Dermis microvascular lymphatic vessel endothelial cell (primary cell): ENCODE results near the gene TBX3. TPM values are rescaled to one million over a fixed set of nuclear protein-coding genes. Genes with fewer than 3 reads are reported as not detected.
A peak's percentile ranks its signal among the peaks of the same experiment; 100 is the strongest.
"Not testable (repeated sequence)": the region's sequence is repeated elsewhere in the genome, so short reads cannot be mapped to it uniquely, and the experiment has no call there.

ENCODE experiments used
- DNase-seq, 2 donors: peaks; one replicate each; pipeline versions ENCODE4 v3.0.0 to v3.0.0-alpha.2; 2010; ENCODE audit warnings: low read depth in 2 of 2
- total RNA-seq: library from RNA; depleted of rRNA; stranded (reverse); fragments of >200 nt; gene quantifications from 2 replicates; pipeline ENCODE4 v1.2.1, GENCODE V29; 2014

The TBX3 gene
- total RNA-seq = 0.89 and 1.4 TPM in 2 replicates

DNA sequence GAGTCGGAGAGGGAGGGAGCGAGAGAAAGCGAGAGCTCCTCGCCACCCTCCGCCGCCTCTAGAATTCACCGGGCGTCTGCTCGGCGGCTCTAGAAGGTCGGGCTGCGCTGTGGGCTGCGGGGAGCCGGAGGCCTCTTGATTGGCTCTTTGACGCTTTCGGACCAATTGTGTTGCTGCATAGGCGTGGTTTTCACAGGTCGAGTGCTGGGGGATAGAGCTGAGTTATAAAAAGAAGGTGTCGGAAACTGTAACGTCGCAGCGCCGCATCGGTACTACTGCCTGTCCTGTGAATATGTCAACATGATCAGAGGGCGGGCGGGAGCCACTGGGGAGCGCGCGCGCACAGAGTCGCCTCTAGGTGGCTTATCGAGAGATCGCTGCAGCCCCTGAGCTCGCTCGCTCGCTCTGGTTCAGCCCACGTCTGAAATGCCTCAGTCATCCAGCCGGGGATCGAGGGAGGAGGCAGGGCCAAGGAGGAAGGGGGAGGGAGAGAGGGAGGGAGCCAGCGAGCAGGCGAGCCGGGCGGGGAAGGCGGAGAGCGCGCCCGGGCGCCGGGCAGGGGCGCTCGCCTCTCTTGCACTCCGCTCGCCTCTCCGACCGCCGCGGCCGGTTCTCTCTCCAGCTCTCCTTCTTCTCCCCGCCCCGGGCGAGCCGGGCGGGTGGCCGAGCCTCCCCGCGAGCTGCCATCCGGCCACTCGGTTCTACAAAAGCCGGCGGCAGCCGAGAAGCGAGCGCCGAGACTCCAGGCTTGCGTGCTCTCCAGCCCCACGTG is at the start of gene TBX3:
TBX3 (minus strand) TSS at position 78 of the 772 bp plus-strand sequence. CDS start 975 bp downstream, outside the sequence.
- peak; percentile 85 to 97 for DNase-seq

- DNase-seq = no peak
Observed at GRCh38 chr12:114732426-114733030, 48.6 kb upstream of the TBX3 start.

DNA sequence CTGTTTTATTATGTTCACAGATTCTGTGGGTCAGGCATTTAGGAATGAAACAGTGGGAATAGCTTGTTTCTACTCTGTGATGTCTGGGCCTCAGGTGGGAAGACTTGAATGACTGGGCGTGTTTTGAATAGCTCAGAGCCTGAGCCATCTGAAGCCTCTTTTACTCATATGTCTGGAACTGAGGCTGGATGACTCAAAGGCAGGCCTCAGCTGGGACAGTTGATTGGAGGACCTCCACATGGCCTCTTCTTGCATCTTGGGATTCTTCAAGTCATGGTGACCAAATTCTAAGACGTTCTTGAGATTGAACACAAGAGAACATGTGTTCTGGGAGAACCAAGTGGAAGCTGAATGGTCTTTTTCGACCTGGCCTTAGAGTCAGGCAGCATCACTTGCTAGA is 45.8 kb upstream of the TBX3 start:
- DNase-seq = no peak

DNA sequence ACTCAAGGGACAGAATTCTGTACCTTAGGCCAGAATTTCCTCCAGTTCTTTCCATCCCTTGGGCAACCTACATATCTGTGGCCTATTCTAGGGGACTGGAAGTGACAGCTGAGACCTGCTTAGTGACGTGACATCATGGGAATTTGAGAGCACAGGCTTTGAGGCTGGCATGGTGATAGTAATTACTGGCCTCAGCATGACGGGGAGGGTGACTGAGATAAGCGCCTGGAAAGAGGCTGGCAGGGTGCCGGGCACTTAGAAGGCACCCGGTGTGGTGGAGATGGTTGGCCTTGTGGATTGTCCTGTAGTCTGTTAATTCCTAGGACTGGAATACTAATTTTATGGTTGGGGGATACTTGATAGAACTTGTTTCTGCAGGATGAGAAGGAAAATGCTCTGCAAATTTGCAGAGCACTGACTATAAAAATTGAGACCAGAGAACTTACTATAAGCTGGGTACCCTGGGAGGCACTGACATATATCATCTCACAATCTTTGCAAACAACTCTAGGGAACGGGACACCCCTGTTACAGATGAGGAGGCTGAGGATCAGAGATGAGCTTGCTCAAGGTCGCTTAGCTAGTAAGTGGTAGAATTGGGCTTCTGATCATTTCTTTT is 42.2 kb upstream of the TBX3 start:
- DNase-seq = no peak

DNA sequence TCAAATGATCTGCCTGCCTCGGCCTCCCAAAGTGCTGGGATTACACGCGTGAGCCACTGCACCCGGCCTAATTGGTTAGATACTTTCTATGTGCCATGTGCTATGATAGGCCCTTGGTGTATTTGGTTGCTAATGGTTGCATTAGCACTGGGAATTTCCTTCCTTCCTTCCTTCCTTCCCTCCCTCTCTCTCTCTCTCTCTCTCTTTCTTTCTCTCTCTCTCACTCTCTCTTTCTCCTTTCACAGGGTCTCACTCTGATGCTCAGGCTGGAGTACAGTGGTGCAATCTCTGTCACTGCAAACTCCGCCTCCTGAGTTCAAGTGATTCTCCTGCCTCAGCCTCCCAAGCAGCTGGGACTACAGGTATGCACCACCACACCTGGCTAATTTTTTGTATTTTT is 38.2 kb upstream of the TBX3 start:
- not testable (repeated sequence) for DNase-seq

DNA sequence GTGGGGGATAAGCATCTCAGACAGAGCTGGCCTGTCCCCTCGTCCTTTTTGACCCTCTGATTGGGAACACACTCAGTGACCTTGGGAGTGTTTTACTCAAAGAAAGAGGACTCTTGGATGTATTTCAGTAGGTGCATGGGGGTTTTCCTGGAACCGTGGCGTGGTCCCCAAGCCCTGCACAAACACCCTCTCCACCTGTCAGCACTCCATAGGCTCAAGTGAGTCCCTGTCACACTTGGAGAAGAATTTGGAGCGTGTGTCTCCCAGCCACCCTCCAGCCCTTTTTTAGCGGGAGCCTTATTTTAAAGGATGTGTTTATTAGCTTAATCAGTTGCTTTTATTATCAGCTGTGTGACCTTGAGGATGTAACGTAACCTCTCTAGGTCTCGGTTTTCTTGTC is 37.3 kb upstream of the TBX3 start:
- DNase-seq = no peak

DNA sequence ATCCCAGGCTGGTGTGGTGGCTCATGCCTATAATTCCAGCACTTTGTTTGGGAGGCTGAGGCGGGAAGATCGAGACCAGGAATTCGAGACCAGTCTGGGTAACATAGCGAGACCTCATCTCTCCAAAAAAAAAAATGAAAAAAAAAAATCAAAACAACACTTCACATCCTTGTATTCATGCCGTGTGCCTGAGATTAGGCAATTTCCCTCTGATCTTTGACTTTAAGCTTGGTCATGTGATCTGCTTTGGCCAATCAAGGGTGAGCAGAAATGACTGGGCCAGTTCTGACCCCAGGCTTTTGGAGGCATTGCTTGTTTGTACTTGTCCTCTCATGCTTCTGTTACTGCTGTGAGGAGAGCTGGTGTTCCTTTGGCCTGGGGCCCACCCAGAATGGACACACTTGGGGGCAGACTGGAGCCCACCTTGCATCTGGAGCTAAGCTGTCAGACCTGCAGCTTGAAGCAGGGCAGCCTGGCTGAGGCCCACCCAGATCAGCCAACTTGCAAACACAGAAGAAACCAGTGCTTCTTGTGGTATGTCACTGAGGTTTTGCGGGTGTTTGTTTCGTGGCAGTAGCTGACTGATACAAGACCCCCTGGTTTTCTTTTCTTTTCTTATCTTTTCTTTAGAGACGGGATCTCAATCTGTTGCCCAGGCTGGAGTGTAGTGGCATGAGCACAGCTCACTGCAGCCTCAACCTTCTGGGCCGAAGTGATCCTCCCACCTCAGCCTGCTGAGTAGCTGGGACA is 29.7 kb upstream of the TBX3 start:
- DNase-seq = no peak

GRCh38 chr12:114711689-114712152 is 27.7 kb upstream of the TBX3 start:
- no peak for DNase-seq

- DNase-seq = no peak
Observed at GRCh38 chr12:114710151-114710550, 26.2 kb upstream of the TBX3 start.

- no peak for DNase-seq
Observed at GRCh38 chr12:114709112-114709511, 25.1 kb upstream of the TBX3 start.

DNA sequence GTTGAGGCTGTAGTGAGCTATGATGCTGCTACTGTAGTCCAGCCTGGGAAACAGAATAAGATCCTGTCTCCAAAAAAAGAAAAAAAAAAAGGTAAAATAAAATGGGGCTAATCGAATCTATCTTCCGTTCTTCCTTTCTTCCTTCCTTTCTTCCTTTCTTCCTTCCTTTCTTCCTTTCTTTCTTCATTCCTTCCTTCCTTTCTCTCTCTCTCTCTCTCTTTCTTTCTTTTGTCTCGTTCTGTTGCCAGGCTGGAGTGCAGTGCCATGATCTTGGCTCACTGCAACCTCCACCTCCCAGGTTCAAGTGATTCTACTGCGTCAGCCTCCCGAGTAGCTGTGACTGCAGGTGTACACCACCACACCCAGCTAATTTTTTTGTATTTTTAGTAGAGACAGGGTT is 24.6 kb upstream of the TBX3 start:
- not testable (repeated sequence) for DNase-seq

DNA sequence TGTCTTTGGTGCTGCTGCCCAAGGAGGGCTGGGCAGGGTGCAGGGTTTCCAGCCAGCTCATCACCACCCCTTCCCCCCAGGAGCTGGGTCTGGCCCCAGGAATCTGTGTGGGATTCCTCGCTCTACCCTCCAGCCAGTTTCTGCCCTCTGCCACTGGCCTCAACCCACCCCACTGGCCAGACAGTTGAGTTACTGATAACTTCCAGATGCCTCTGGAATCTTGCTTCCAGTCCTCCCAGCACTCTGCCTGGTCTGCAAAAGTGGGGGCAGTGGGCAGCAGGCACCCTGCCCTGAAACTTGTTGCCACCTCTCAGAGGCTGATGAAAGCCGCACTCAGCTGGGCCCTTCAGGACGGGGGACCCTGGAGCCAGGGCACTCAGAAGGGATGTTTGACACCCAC is 20.1 kb upstream of the TBX3 start:
- no peak for DNase-seq

DNA sequence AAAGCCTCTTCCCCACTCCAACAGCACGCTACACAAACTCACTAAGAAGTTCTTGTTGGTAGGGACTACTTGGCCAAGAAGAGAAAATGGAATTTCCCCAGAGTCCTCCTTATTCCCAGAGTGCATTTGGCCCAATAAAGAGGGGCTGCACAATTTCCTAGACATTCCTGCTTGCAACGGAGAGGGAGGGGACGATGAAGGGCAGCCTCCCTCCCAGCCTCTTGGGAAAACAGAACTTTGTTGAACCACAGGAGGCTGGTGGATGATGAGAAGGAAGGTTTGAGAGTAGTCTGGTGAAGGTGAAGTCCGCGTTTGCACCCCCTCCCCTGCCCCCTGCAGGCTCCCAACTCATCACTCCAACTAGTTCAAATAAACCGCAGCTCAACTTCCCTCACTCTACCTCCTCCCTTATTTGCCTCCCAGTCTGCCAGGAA is 19.1 kb upstream of the TBX3 start:
- DNase-seq = no peak

DNA sequence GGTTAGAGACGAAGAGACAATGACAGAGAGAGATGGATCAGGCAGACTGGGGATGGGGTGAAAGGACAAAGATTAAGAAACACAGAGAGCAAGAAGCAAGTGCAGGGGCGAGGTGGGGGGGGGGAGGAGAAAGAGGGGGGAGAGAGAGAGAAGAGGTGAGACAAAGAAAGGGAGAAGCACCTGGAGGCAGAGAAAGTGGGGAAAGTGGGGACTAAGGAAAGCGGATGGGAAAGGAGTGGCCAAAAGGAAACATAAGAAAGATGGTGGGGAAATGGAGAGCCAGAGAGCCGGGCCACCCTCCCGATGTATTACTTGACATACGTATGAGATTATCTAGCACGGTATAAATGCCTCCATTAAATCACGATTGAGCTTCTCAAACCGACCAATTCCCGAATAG is 18.5 kb upstream of the TBX3 start:
- no peak for DNase-seq

DNA sequence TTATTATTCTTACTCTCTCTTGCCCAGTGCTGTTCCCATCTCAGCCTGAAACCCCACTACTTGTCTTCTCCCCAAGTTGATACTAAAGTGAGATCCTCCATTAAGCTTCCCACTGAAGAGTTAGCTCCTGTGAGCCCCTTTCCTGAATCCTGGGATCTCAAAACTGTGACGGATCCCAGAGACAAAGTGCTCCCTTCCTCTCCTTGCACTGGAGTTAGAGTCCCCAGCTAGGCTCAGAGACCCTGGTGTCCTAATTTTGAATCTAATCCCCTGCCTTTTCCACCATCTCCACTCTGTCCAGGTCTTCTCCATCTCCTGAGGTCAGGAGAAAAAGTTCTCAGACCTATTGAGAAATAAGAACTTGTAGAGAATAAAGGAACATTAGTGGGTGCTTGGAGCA is 17.6 kb upstream of the TBX3 start:
- no peak for DNase-seq

DNA sequence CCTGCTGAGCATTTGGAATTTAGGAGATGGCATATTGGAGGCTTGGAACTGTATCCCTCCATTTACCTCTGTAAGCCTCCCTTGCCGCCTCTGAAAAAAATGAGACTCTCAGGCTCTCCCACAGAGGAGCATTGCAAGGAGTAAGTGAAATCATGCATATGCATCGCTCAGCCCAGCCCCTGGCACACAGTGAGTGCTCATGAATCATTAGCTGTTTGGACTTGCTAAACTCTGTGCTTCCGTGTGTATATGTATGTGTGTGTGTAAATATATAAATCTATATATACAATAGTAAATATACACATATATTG is 17.1 kb upstream of the TBX3 start:
- no peak for DNase-seq

GRCh38 chr12:114700392-114701103 is 16.6 kb upstream of the TBX3 start:
- DNase-seq = no peak

GRCh38 chr12:114698566-114699163 is 14.7 kb upstream of the TBX3 start:
- DNase-seq = no peak

- DNase-seq = no peak
Observed at GRCh38 chr12:114697741-114698565, 14.0 kb upstream of the TBX3 start.

DNA sequence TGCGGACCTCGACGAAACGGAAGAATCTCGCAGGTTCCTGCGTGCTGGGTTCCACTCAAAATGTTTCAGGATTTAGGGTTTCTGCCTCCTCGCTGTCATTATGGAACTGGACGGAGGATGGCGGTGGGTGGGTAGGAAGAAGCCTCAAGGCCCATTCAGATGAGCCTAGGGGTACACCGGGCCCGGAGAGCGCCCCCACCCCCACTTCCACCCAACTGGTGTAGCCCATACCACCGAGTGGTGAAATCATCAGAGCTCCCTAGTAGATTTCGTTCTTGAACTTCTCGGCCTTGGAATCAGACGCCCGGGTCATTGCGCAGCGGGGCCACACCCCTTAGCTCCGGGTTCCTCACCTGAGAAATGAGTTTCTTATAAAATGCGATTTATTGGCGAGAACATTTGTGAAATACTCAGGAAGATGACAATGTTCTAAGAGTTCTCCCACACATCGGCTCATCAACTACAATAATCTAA is 13.3 kb upstream of the TBX3 start:
- no peak for DNase-seq
